Esophagus muscularis mucosa (tissue), 4 donors: ENCODE measurements around the gene BDH1. TPM values are rescaled to one million over a fixed set of nuclear protein-coding genes. Genes with fewer than 3 reads are reported as not detected.

Source experiments
- DNase-seq: peaks from one replicate; pipeline ENCODE4 v3.0.0-alpha.2; 2017; ENCODE audit errors: extremely low spot score
- H3K27ac ChIP-seq, 4 donors: fragments of 200-600 bp; sonication (generic); replicated peaks in 1 of 4; 1 replicate in 3 of 4; 2 replicates in 1 of 4; pipeline ENCODE4 v1.5.1; 2016 to 2019; ENCODE audit warnings: mild to moderate bottlenecking in 1 of 4
- H3K27me3 ChIP-seq, 4 donors: fragments of 200-600 bp; sonication (generic); one replicate each; pipeline versions ENCODE4 v1.5.1 to v1.6.0; 2016 to 2019
- H3K36me3 ChIP-seq, 4 donors: fragments of 200-600 bp; sonication (generic); one replicate each; pipeline ENCODE4 v1.5.1; 2016 to 2019
- H3K4me1 ChIP-seq, 4 donors: fragments of 200-600 bp; sonication (generic); one replicate each; pipeline ENCODE4 v1.5.1; 2016 to 2019
- H3K4me3 ChIP-seq, 4 donors: fragments of 200-600 bp; sonication (generic); 1 replicate in 2 of 4; 2 replicates in 2 of 4; pipeline ENCODE4 v1.5.1; 2016 to 2019; ENCODE audit warnings: mild to moderate bottlenecking in 4 of 4, moderate library complexity in 1 of 4
- H3K9me3 ChIP-seq, 4 donors: fragments of 200-600 bp; sonication (generic); 1 replicate in 3 of 4; 2 replicates in 1 of 4; pipeline ENCODE4 v1.5.1; 2016 to 2019
- EP300 ChIP-seq: sonication (generic); formaldehyde crosslinking; IDR thresholded peaks from one replicate; pipeline ENCODE4 v1.6.1; 2017; ENCODE audit warnings: antibody characterized with exemption
- POLR2A ChIP-seq: fragments of 450-650 bp; IDR thresholded peaks from one replicate; pipeline ENCODE4 v1.6.1; 2017; ENCODE audit warnings: antibody characterized with exemption, moderate library complexity, mild to moderate bottlenecking, low read depth
- POLR2AphosphoS5 ChIP-seq, 2 donors: sonication (generic); formaldehyde crosslinking; IDR thresholded peaks; one replicate each; pipeline ENCODE4 v1.6.1; 2017; ENCODE audit warnings: antibody characterized with exemption in 2 of 2
- WGBS: methylation state at CpG from one replicate; pipeline ENCODE4 v1.1.5; 2018; 5-methylcytosine and 5-hydroxymethylcytosine counted together
- intact Hi-C: fragments of 100-400 bp; cut with DNase I; formaldehyde crosslinking; loops from one replicate; pipeline ENCODE4 v1.15.1; 2023
- total RNA-seq, 4 donors: library from RNA; depleted of rRNA; stranded (reverse); fragments of >200 nt; gene quantifications; one replicate each; pipeline versions ENCODE4 v1.1.0 to v1.2.1, GENCODE V29; 2016
- TF ChIP-seq, protein P1 (sequence below), 3 experiments: fragments of 200-600 bp in 2 of 3; fragments of 450-650 bp in 1 of 3; sonication (generic) in 2 of 3; IDR thresholded peaks; one replicate each; pipeline ENCODE4 v1.5.1; 2017 to 2019; ENCODE audit warnings: antibody characterized with exemption in 3 of 3, mild to moderate bottlenecking in 2 of 3, moderate library complexity in 1 of 3

The BDH1 gene
- total RNA-seq, 4 donors from 2014 or later = 9.1 to 18.7 (median 14.6) TPM

DNA sequence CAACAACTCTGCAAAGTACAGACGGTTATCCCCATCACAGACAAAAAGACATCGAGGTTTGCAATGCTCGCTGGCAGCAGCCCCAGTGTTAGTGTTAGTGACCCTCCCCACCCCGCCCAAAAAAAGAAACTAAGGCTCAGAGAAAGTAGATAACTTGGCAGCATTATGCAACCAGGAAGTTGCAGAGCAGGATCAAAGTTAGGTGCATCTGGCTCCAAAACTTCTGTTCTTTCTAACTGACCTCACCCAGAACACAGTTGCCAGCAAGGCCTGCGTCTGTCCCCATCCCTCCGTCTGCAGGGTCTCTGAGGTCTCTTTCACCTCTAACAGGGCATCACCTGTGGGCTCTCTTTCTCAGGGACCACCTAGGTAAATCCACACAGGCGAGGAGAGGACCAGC is 51.5 kb downstream of the BDH1 start:
- Histone ChIP-seq H3K9me3 (no peaks in the 10 kb centered on the region), H3K4me3 (no peak overlapping the region), H3K4me1 (peaks cover 0 to 5% (median 1%) of the 10 kb centered on the region in 4 donors), H3K27ac (no peak overlapping the region), H3K27me3 (no peaks in the 10 kb centered on the region), H3K36me3 (no peaks in the 10 kb centered on the region)
- intact Hi-C loops = no loop called here
- DNase-seq = no peak
- no peak for TF ChIP-seq POLR2A
- TF ChIP-seq, protein P1, sequence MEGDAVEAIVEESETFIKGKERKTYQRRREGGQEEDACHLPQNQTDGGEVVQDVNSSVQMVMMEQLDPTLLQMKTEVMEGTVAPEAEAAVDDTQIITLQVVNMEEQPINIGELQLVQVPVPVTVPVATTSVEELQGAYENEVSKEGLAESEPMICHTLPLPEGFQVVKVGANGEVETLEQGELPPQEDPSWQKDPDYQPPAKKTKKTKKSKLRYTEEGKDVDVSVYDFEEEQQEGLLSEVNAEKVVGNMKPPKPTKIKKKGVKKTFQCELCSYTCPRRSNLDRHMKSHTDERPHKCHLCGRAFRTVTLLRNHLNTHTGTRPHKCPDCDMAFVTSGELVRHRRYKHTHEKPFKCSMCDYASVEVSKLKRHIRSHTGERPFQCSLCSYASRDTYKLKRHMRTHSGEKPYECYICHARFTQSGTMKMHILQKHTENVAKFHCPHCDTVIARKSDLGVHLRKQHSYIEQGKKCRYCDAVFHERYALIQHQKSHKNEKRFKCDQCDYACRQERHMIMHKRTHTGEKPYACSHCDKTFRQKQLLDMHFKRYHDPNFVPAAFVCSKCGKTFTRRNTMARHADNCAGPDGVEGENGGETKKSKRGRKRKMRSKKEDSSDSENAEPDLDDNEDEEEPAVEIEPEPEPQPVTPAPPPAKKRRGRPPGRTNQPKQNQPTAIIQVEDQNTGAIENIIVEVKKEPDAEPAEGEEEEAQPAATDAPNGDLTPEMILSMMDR (IDR thresholded peaks at IDR 0.05) = no peak
- TF ChIP-seq POLR2AphosphoS5 (IDR thresholded peaks at IDR 0.05) = no peak
- TF ChIP-seq EP300 = no peak
- 61% methylated on average over 7 of the region's 7 CpGs for WGBS

DNA sequence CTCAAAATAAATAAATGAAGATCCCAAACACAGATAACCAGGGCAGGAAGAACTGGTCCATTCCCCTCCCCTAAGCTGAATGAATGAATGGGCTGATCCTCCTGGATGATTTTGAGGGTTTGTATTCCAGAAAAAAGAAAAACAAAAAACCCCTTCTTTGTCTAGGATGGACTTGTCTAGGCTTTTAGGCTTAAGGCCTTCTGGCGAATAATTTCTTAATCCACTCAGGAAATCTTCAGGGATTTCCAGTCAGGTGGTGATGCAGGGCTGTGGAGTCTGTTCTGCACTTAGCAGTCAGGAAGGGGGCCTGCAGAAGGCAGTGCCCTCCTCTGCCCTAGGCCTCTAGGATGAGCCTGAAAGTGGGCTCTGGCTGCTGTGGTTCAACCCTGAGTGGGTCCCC is 52.1 kb downstream of the BDH1 start:
- DNase-seq = no peak
- intact Hi-C loops = no loop called here
- H3K4me3 ChIP-seq = no peak overlapping the region
- WGBS = 100% methylated on average over 1 of the region's 1 CpG
- H3K36me3 ChIP-seq = no peaks in the 10 kb centered on the region
- peaks cover 0 to 3% (median 0%) of the 10 kb centered on the region in 4 donors for H3K27me3 ChIP-seq
- H3K4me1 ChIP-seq = peaks cover 0 to 3% (median 0%) of the 10 kb centered on the region in 4 donors
- TF ChIP-seq, protein P1 (IDR thresholded peaks at IDR 0.05) = no peak
- no peaks in the 10 kb centered on the region for H3K9me3 ChIP-seq
- no peak overlapping the region for H3K27ac ChIP-seq

DNA sequence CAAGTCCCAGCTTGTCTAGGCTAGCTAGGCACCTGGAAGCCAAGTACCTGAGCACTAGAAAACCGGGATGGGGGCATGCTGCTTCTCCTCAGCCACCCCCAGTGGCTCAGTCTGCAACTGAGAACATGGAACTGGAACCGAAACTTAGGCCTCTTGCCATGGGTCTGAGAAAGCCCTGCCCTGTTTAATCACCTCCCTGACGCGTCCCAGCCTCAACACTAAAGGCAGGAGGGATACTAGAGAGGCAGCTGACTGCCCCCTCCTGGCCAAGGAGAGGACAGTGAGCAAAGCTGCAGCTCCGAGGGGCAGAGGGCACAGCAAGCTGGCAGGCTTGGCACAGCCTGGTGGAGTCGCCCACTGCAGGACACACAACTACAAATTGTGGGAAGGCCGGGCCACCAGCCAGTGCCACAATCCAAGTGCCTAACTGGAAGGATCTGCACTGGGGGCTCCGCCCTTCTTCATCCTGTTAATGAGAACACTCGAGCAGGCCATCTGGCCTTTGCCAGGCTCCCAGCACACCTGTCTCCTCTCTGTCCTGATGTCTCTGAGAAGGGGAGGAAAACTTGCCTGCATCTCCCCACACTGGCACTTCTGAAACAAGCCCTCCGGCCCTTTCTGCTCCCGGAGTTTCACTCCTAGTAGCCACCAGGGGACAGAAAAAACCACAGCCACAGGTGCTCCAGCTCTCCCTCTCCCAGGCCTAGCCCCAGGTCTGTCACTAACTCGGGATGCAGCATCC is 53.7 kb downstream of the BDH1 start:
- Histone ChIP-seq H3K4me3 (no peak overlapping the region), H3K27me3 (peaks cover 0 to 7% (median 0%) of the 10 kb centered on the region in 4 donors), H3K9me3 (peaks cover 0 to 5% (median 0%) of the 10 kb centered on the region in 4 donors), H3K36me3 (no peaks in the 10 kb centered on the region), H3K4me1 (peaks cover 0 to 3% (median 0%) of the 10 kb centered on the region in 4 donors), H3K27ac (no peak overlapping the region)
- no peak for DNase-seq
- TF ChIP-seq, protein P1 (IDR thresholded peaks at IDR 0.05) = peak in 2 of 3 experiments; percentile 32 to 42
- no peak for TF ChIP-seq EP300
- TF ChIP-seq POLR2A = no peak
- TF ChIP-seq POLR2AphosphoS5 (IDR thresholded peaks at IDR 0.05) = no peak
- WGBS = 82% methylated on average over 6 of the region's 12 CpGs
- intact Hi-C loops = no loop called here

DNA sequence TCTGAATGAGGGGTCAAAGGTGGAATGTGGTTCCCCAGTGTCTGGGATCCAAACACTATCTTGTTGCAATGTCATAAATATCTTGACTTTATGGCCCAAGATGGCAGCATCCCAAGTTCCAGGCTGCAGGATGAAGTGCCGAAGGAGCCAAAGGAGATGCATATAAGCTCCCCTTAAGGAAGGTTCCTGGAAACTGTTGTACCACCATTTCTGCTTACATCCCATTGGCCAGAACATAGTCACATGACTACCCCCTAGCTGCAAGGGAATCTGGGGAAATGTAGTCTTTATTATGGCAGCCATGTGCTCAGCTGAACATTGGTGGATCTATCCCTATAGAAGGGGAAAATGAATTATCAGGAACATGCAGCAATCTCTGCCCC is 54.3 kb downstream of the BDH1 start:
- Histone ChIP-seq H3K4me3 (no peak overlapping the region), H3K27me3 (peaks cover 0 to 7% (median 0%) of the 10 kb centered on the region in 4 donors), H3K9me3 (peaks cover 0 to 5% (median 0%) of the 10 kb centered on the region in 4 donors), H3K36me3 (no peaks in the 10 kb centered on the region), H3K4me1 (peaks cover 0 to 3% (median 0%) of the 10 kb centered on the region in 4 donors), H3K27ac (no peak overlapping the region)
- 100% methylated on average over 1 of the region's 1 CpG for WGBS
- TF ChIP-seq POLR2AphosphoS5 (IDR thresholded peaks at IDR 0.05) (no peak), EP300 (no peak), POLR2A (no peak)
- TF ChIP-seq, protein P1 (IDR thresholded peaks at IDR 0.05) = no peak
- intact Hi-C loops = no loop called here
- DNase-seq = no peak

DNA sequence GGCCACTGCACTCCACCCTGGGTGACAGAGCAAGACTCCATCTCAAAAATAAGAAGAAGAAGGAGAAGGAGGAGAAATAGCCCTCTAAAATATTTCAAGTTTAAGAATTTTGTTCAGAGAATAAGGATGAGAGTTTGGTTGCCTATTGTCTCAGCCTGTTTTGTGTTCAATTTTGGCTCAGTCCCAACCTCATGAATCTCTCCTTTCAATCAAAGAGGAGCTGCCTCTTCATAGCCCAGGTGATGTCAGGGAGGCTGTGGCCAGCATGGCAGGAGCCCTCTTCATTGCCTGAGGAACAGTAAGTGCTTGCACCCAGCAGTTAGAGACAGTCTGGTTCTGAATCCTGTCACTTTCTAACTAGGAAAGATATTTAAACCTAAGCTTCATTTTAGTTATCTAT is 55.0 kb downstream of the BDH1 start:
- DNase-seq = no peak
- TF ChIP-seq, protein P1 (IDR thresholded peaks at IDR 0.05) = no peak
- TF ChIP-seq POLR2A = no peak
- no peak for TF ChIP-seq POLR2AphosphoS5 (IDR thresholded peaks at IDR 0.05)
- TF ChIP-seq EP300 = no peak
- H3K27me3 ChIP-seq = peaks cover 0 to 7% (median 0%) of the 10 kb centered on the region in 4 donors

More for the DNA sequence above, 55.0 kb downstream of the BDH1 start:
- Histone ChIP-seq H3K27ac (no peak overlapping the region), H3K36me3 (no peaks in the 10 kb centered on the region), H3K4me3 (no peak overlapping the region), H3K4me1 (peaks cover 0 to 3% (median 0%) of the 10 kb centered on the region in 4 donors), H3K9me3 (peaks cover 0 to 5% (median 0%) of the 10 kb centered on the region in 4 donors)
- intact Hi-C loops = no loop called here
